ENCODE measurements around the gene LRRC75A.

LRRC75A gene

GRCh38 chr17:16429083-16429482 is 62.9 kb downstream of the LRRC75A start:
- H3K4me3 ChIP-seq (ENCODE audit: control insufficient read depth in 1 of 7, extremely low read depth in 1 of 7, insufficient read depth in 4 of 7, low read depth in 2 of 7, low read length in 6 of 7): no peak overlapping the region
- H3K9me3 ChIP-seq (ENCODE audit: control extremely low read depth in 1 of 5, control insufficient read depth in 4 of 5, insufficient read depth in 2 of 5, low read depth in 1 of 5, low read length in 4 of 5): no peaks in the 10 kb centered on the region
- ChIA-PET POLR2A (interaction anchor here (1.3 to 1.6 kb wide), 2 partner anchors 10 to 13 kb away, joined by 4 to 5 read pairs; partner anchors contain the start of gene TRPV2), CTCF (interaction anchor here (1.0 to 9.6 kb wide), 7 partner anchors 9 to 93 kb away, joined by 3 to 67 read pairs (median 5); partner anchors contain the start of gene TRPV2)
- whole genome bisulfite sequencing (ENCODE audit: insufficient coverage): 97% methylated on average over 9 of the region's 9 CpGs
- no peaks in the 10 kb centered on the region for H3K27me3 ChIP-seq (replicated peaks in 2 of 5; ENCODE audit: control insufficient read depth in 4 of 5, insufficient read depth in 5 of 5, low read length in 4 of 5)
- no peak overlapping the region for H3K27ac ChIP-seq (ENCODE audit: insufficient read depth in 1 of 2, low read depth in 1 of 2, low read length in 2 of 2, poor library complexity in 1 of 2, severe bottlenecking in 2 of 2)
- no peak for DNase-seq
- H3K4me1 ChIP-seq (ENCODE audit: control extremely low read depth in 1 of 4, control insufficient read depth in 4 of 4, insufficient read depth in 4 of 4, low read length in 3 of 4): no peaks in the 10 kb centered on the region
- peaks cover 6 to 69% (median 49%) of the 10 kb centered on the region in 4 experiments for H3K36me3 ChIP-seq (ENCODE audit: control insufficient read depth in 4 of 4, insufficient read depth in 4 of 4, low read length in 3 of 4)

DNA sequence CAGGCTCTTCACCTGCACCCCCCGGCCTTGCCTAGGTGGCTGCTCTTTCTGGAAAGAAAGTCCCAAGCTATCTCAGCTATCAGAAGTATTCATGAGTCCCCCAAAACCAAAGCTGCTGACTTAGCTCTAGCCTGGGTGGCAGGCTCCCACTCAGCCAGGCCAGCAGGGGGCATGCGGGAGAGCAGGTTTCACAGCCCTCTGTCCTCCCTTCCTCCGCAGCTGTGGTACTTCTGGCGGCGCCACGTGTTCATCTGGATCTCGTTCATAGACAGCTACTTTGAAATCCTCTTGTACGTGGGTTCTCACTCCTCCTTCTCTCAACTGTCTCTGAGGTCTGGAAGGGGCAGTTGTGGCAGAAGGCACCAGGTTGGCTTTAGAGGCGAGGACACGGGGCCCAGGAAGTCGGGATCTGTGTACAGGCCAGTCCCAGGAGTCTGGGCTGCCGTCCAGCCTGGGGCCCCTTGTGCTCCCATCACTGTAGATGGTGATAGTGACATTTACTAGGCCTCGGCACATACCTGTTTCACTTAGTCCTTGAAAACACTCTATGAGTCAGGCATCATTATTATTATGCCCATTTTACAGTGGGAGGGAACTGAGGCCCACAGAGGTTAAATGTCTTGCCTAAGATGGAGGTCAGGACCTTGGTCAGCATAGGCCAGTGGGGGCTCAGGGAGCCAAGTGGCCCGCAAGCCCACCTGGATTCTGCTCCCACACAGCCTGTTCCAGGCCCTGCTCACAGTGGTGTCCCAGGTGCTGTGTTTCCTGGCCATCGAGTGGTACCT is 63.7 kb downstream of the LRRC75A start:
- 90% methylated on average over 15 of the region's 15 CpGs for WGBS (ENCODE audit: insufficient coverage)
- H3K27me3 ChIP-seq (replicated peaks in 2 of 5; ENCODE audit: control insufficient read depth in 4 of 5, insufficient read depth in 5 of 5, low read length in 4 of 5): no peaks in the 10 kb centered on the region
- POLR2A ChIA-PET: interaction anchor here (1.3 to 1.6 kb wide), 2 partner anchors 10 to 12 kb away, joined by 4 to 5 read pairs; partner anchors contain the start of gene TRPV2
- CTCF ChIA-PET: interaction anchor here (1.0 to 9.6 kb wide), 13 partner anchors 8 to 94 kb away, joined by 3 to 67 read pairs (median 5); partner anchors contain the start of gene TRPV2
- no peaks in the 10 kb centered on the region for H3K9me3 ChIP-seq (ENCODE audit: control extremely low read depth in 1 of 5, control insufficient read depth in 4 of 5, insufficient read depth in 2 of 5, low read depth in 1 of 5, low read length in 4 of 5)
- peaks cover 10 to 70% (median 48%) of the 10 kb centered on the region in 4 experiments for H3K36me3 ChIP-seq (ENCODE audit: control insufficient read depth in 4 of 4, insufficient read depth in 4 of 4, low read length in 3 of 4)
- no peak overlapping the region for H3K4me3 ChIP-seq (ENCODE audit: control insufficient read depth in 1 of 7, extremely low read depth in 1 of 7, insufficient read depth in 4 of 7, low read depth in 2 of 7, low read length in 6 of 7)
- DNase-seq: peak; percentile 41 to 67 (median 64)
- H3K27ac ChIP-seq (ENCODE audit: insufficient read depth in 1 of 2, low read depth in 1 of 2, low read length in 2 of 2, poor library complexity in 1 of 2, severe bottlenecking in 2 of 2): no peak overlapping the region
- H3K4me1 ChIP-seq (ENCODE audit: control extremely low read depth in 1 of 4, control insufficient read depth in 4 of 4, insufficient read depth in 4 of 4, low read length in 3 of 4): no peaks in the 10 kb centered on the region

GRCh38 chr17:16427020-16427419 is 65.0 kb downstream of the LRRC75A start:
- POLR2A ChIA-PET: no interaction called here

DNA sequence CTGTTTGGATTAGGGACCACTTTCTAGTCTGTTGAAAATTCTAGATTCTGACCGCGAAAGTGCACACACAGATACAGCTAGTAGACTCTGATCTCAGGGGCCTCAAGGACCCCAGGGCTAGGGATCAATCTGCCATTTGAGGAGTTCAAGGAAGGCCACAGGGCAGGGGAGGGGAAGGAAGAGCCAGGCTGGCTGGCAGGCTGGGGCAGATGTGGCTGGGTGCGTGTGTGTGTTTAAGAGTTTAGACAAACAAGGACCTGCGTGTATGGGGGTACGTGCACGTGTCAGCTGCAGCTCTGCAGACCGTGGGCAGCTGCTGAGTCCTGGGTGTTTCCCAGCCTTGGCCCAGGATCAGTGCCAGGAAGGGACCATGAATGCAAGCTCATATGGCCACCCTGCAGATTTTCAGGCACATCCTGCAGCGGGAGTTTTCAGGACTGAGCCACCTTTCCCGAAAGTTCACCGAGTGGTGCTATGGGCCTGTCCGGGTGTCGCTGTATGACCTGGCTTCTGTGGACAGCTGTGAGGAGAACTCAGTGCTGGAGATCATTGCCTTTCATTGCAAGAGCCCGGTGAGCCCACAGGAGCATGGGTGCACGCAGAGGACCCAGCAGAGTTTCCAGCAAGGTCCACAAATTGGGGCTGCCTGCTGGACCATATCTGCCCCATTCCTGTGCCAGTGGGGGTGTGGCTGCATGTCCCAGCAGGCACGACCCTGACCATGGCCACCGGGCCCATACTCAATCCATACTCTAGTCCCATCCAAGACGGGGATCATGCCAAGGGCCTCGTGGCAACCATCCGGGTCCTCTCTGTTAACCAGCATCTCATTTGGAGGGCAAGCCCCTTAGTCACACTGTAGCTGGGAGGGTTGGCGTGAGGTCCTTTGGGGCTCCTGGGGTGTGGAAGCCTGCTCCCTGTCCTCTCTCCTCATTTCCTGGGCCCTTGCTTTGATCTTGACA is 66.0 kb downstream of the LRRC75A start:
- H3K36me3 ChIP-seq (ENCODE audit: control insufficient read depth in 4 of 4, insufficient read depth in 4 of 4, low read length in 3 of 4): peaks cover 14 to 70% (median 53%) of the 10 kb centered on the region in 4 experiments
- H3K4me3 ChIP-seq (ENCODE audit: control insufficient read depth in 1 of 7, extremely low read depth in 1 of 7, insufficient read depth in 4 of 7, low read depth in 2 of 7, low read length in 6 of 7): no peak overlapping the region
- CTCF ChIA-PET: interaction anchor here (2.9 to 9.6 kb wide), 2 partner anchors 9 to 13 kb away, joined by 16 to 67 read pairs; partner anchors contain the start of gene TRPV2
- no peak for DNase-seq
- POLR2A ChIA-PET: no interaction called here
- WGBS (ENCODE audit: insufficient coverage): 100% methylated on average over 13 of the region's 20 CpGs
- H3K4me1 ChIP-seq (ENCODE audit: control extremely low read depth in 1 of 4, control insufficient read depth in 4 of 4, insufficient read depth in 4 of 4, low read length in 3 of 4): no peaks in the 10 kb centered on the region
- no peak overlapping the region for H3K27ac ChIP-seq (ENCODE audit: insufficient read depth in 1 of 2, low read depth in 1 of 2, low read length in 2 of 2, poor library complexity in 1 of 2, severe bottlenecking in 2 of 2)
- H3K9me3 ChIP-seq (ENCODE audit: control extremely low read depth in 1 of 5, control insufficient read depth in 4 of 5, insufficient read depth in 2 of 5, low read depth in 1 of 5, low read length in 4 of 5): no peaks in the 10 kb centered on the region
- no peaks in the 10 kb centered on the region for H3K27me3 ChIP-seq (replicated peaks in 2 of 5; ENCODE audit: control insufficient read depth in 4 of 5, insufficient read depth in 5 of 5, low read length in 4 of 5)

More at GRCh38 chr17:16427020-16427419, 65.0 kb downstream of the LRRC75A start:
- no peaks in the 10 kb centered on the region for H3K4me1 ChIP-seq (ENCODE audit: control extremely low read depth in 1 of 4, control insufficient read depth in 4 of 4, insufficient read depth in 4 of 4, low read length in 3 of 4)
- H3K9me3 ChIP-seq (ENCODE audit: control extremely low read depth in 1 of 5, control insufficient read depth in 4 of 5, insufficient read depth in 2 of 5, low read depth in 1 of 5, low read length in 4 of 5): no peaks in the 10 kb centered on the region
- peaks cover 14 to 73% (median 54%) of the 10 kb centered on the region in 4 experiments for H3K36me3 ChIP-seq (ENCODE audit: control insufficient read depth in 4 of 4, insufficient read depth in 4 of 4, low read length in 3 of 4)
- no peak overlapping the region for H3K27ac ChIP-seq (ENCODE audit: insufficient read depth in 1 of 2, low read depth in 1 of 2, low read length in 2 of 2, poor library complexity in 1 of 2, severe bottlenecking in 2 of 2)
- H3K27me3 ChIP-seq (replicated peaks in 2 of 5; ENCODE audit: control insufficient read depth in 4 of 5, insufficient read depth in 5 of 5, low read length in 4 of 5): no peaks in the 10 kb centered on the region
- CTCF ChIA-PET: interaction anchor here (1.1 to 9.6 kb wide), 8 partner anchors 9 to 95 kb away, joined by 3 to 67 read pairs (median 5); partner anchors contain the start of gene TRPV2
- DNase-seq: no peak
- WGBS (ENCODE audit: insufficient coverage): 100% methylated on average over 2 of the region's 3 CpGs
- H3K4me3 ChIP-seq (ENCODE audit: control insufficient read depth in 1 of 7, extremely low read depth in 1 of 7, insufficient read depth in 4 of 7, low read depth in 2 of 7, low read length in 6 of 7): no peak overlapping the region

- no peaks in the 10 kb centered on the region for H3K9me3 ChIP-seq (ENCODE audit: control extremely low read depth in 1 of 5, control insufficient read depth in 4 of 5, insufficient read depth in 2 of 5, low read depth in 1 of 5, low read length in 4 of 5)
- CTCF ChIA-PET: interaction anchor here (0.6 to 9.6 kb wide), 3 partner anchors 8 to 62 kb away, joined by 4 to 67 read pairs (median 16); partner anchors contain the start of gene TRPV2
- H3K36me3 ChIP-seq (ENCODE audit: control insufficient read depth in 4 of 4, insufficient read depth in 4 of 4, low read length in 3 of 4): peaks cover 14 to 67% (median 58%) of the 10 kb centered on the region in 4 experiments
- no peak for DNase-seq
- H3K27me3 ChIP-seq (replicated peaks in 2 of 5; ENCODE audit: control insufficient read depth in 4 of 5, insufficient read depth in 5 of 5, low read length in 4 of 5): no peaks in the 10 kb centered on the region
- no CpG with 5 or more reads among the region's 6 CpGs for WGBS (ENCODE audit: insufficient coverage)
- peaks cover 0 to 4% (median 1%) of the 10 kb centered on the region in 4 experiments for H3K4me1 ChIP-seq (ENCODE audit: control extremely low read depth in 1 of 4, control insufficient read depth in 4 of 4, insufficient read depth in 4 of 4, low read length in 3 of 4)
- no peak overlapping the region for H3K27ac ChIP-seq (ENCODE audit: insufficient read depth in 1 of 2, low read depth in 1 of 2, low read length in 2 of 2, poor library complexity in 1 of 2, severe bottlenecking in 2 of 2)
- POLR2A ChIA-PET: no interaction called here
- no peak overlapping the region for H3K4me3 ChIP-seq (ENCODE audit: control insufficient read depth in 1 of 7, extremely low read depth in 1 of 7, insufficient read depth in 4 of 7, low read depth in 2 of 7, low read length in 6 of 7)
These were observed 66.8 kb downstream of the LRRC75A start for GRCh38 chr17:16425202-16425601.

- Histone ChIP-seq H3K36me3 (ENCODE audit: control insufficient read depth in 4 of 4, insufficient read depth in 4 of 4, low read length in 3 of 4) (peaks cover 11 to 71% (median 58%) of the 10 kb centered on the region in 4 experiments), H3K27ac (ENCODE audit: insufficient read depth in 1 of 2, low read depth in 1 of 2, low read length in 2 of 2, poor library complexity in 1 of 2, severe bottlenecking in 2 of 2) (no peak overlapping the region), H3K9me3 (ENCODE audit: control extremely low read depth in 1 of 5, control insufficient read depth in 4 of 5, insufficient read depth in 2 of 5, low read depth in 1 of 5, low read length in 4 of 5) (no peaks in the 10 kb centered on the region), H3K27me3 (replicated peaks in 2 of 5; ENCODE audit: control insufficient read depth in 4 of 5, insufficient read depth in 5 of 5, low read length in 4 of 5) (no peaks in the 10 kb centered on the region), H3K4me3 (ENCODE audit: control insufficient read depth in 1 of 7, extremely low read depth in 1 of 7, insufficient read depth in 4 of 7, low read depth in 2 of 7, low read length in 6 of 7) (no peak overlapping the region), H3K4me1 (ENCODE audit: control extremely low read depth in 1 of 4, control insufficient read depth in 4 of 4, insufficient read depth in 4 of 4, low read length in 3 of 4) (peaks cover 3 to 22% (median 20%) of the 10 kb centered on the region in 4 experiments)
- ChIA-PET POLR2A (interaction anchor here (0.8 kb wide), 1 partner anchor 42 kb away, joined by 3 read pairs; the partner anchor contains the start of gene UBB), CTCF (no interaction called here)
- 99% methylated on average over 10 of the region's 10 CpGs for WGBS (ENCODE audit: insufficient coverage)
- no peak for DNase-seq
These were observed 68.6 kb downstream of the LRRC75A start for GRCh38 chr17:16423226-16423872.
